ENCODE measurements around the gene PHLDA1.

GRCh38 chr12:76029982-76030340 is 1.6 kb downstream of the PHLDA1 start:
- no peak for TF ChIP-seq CTCF (optimal IDR thresholded peaks at IDR 0.05 in 1 of 3, IDR thresholded peaks at IDR 0.05 in 1 of 3, conservative IDR thresholded peaks at IDR 0.05 in 1 of 3; ENCODE audit: extremely low read depth in 1 of 3, insufficient read depth in 2 of 3, low read length in 3 of 3)
- TF ChIP-seq EZH2 (IDR thresholded peaks at IDR 0.05; ENCODE audit: low read length), result no peak

All from keratinocyte (primary cell).